GM10266 (cell line): ENCODE data around the gene TANC1.

Experiments
- DNase-seq: peaks from one replicate; pipeline ENCODE4 v3.0.0; 2012; ENCODE audit errors: extremely low spot score
- CTCF ChIP-seq: IDR thresholded peaks from 2 replicates; pipeline ENCODE4 v1.5.1; 2012; ENCODE audit warnings: mild to moderate bottlenecking, low read depth; ENCODE audit not compliant: control insufficient read depth, insufficient read depth; ENCODE audit errors: missing control alignments

The TANC1 gene

GRCh38 chr2:159118115-159118858 is 149.8 kb downstream of the TANC1 start:
- TF ChIP-seq CTCF: peak; percentile 94
- DNase-seq: peak; percentile 69

GRCh38 chr2:159118859-159119500 is 150.5 kb downstream of the TANC1 start:
- no peak for TF ChIP-seq CTCF
- no peak for DNase-seq

GRCh38 chr2:159119652-159120257 is 151.3 kb downstream of the TANC1 start:
- DNase-seq: no peak

GRCh38 chr2:159123786-159124185 is 155.3 kb downstream of the TANC1 start:
- no peak for DNase-seq
- TF ChIP-seq CTCF: no peak

More at GRCh38 chr2:159119652-159120257, 151.3 kb downstream of the TANC1 start:
- TF ChIP-seq CTCF: no peak

- no peak for TF ChIP-seq CTCF
These were observed 156.0 kb downstream of the TANC1 start for GRCh38 chr2:159124441-159124911.

GRCh38 chr2:159124931-159125467 is 156.6 kb downstream of the TANC1 start:
- TF ChIP-seq CTCF: no peak
- DNase-seq: no peak

More at GRCh38 chr2:159124441-159124911, 156.0 kb downstream of the TANC1 start:
- no peak for DNase-seq
